Measurements from ENCODE around the gene CAMK4. TPM values are rescaled to one million over a fixed set of nuclear protein-coding genes. Genes with fewer than 3 reads are reported as not detected.
"Not testable (repeated sequence)": the region's sequence is repeated elsewhere in the genome, so short reads cannot be mapped to it uniquely, and the experiment has no call there.

Gene CAMK4
- total RNA-seq, 1 donor from 2014 or later, result 3.8 TPM

DNA sequence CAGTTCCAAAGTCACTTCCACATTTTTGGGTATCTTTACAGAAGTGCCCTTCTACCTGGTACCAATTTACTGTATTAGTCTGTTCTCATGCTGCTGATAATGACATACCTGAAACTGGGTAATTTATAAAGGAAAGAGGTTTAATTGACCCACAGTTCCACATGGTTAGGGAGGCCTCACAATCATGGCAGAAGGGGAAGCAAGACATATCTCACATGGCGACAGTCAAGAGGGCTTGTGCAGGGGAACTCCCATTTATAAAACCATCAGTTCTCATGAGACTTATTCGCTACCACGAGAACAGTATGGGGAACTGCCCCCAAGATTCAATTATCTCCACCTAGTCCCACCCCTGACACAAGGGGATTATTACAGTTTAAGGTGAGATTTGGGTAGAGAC, 185.9 kb downstream of the CAMK4 start:
- FAIRE-seq, result not testable (repeated sequence)

GRCh38 chr5:111411301-111411700, 187.1 kb downstream of the CAMK4 start:
- no peak overlapping the region for H3K27ac Mint-ChIP-seq (ENCODE audit: unreplicated experiment)
- Histone ChIP-seq H3K36me3 (ENCODE audit: insufficient read depth, low read length) (no peaks in the 10 kb centered on the region), H4K20me1 (ENCODE audit: insufficient read depth, low read length) (no peaks in the 10 kb centered on the region), H3K4me3 (ENCODE audit: insufficient read depth, low read depth, low read length) (no peak overlapping the region), H3K9me3 (ENCODE audit: insufficient read depth, low read depth, low read length) (no peaks in the 10 kb centered on the region), H3K27me3 (ENCODE audit: insufficient read depth, low read length) (no peaks in the 10 kb centered on the region), H3K4me2 (ENCODE audit: low read length) (no peak overlapping the region), H2AFZ (ENCODE audit: low read depth, low read length) (no peak overlapping the region), H3K9ac (ENCODE audit: low read length) (no peak overlapping the region), H3K27ac (ENCODE audit: low read depth, low read length) (no peak overlapping the region), H3K79me2 (ENCODE audit: insufficient read depth, low read length) (no peaks in the 10 kb centered on the region), H3K4me1 (ENCODE audit: insufficient read depth, low read length) (no peaks in the 10 kb centered on the region)
- peaks cover 2% of the 10 kb centered on the region for H3K36me3 Mint-ChIP-seq (ENCODE audit: low read depth, unreplicated experiment)
- no peaks in the 10 kb centered on the region for H3K4me1 Mint-ChIP-seq (ENCODE audit: low read depth, unreplicated experiment)
- peaks cover 8% of the 10 kb centered on the region for H3K9me3 Mint-ChIP-seq (ENCODE audit: unreplicated experiment)
- H3K27me3 Mint-ChIP-seq (ENCODE audit: low read depth, unreplicated experiment), result no peaks in the 10 kb centered on the region
- DNase-seq (ENCODE audit: low read depth) (peak; percentile 78), FAIRE-seq (peak; percentile 34)
- TF ChIP-seq EZH2 (IDR thresholded peaks at IDR 0.05; ENCODE audit: insufficient read depth, low read length), result no peak
- TF ChIP-seq, protein P1, sequence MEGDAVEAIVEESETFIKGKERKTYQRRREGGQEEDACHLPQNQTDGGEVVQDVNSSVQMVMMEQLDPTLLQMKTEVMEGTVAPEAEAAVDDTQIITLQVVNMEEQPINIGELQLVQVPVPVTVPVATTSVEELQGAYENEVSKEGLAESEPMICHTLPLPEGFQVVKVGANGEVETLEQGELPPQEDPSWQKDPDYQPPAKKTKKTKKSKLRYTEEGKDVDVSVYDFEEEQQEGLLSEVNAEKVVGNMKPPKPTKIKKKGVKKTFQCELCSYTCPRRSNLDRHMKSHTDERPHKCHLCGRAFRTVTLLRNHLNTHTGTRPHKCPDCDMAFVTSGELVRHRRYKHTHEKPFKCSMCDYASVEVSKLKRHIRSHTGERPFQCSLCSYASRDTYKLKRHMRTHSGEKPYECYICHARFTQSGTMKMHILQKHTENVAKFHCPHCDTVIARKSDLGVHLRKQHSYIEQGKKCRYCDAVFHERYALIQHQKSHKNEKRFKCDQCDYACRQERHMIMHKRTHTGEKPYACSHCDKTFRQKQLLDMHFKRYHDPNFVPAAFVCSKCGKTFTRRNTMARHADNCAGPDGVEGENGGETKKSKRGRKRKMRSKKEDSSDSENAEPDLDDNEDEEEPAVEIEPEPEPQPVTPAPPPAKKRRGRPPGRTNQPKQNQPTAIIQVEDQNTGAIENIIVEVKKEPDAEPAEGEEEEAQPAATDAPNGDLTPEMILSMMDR (IDR thresholded peaks at IDR 0.05; ENCODE audit: insufficient read depth, low read depth, low read length), result no peak
- no peak overlapping the region for H3K4me3 Mint-ChIP-seq (ENCODE audit: unreplicated experiment)

More for the DNA sequence above, 185.9 kb downstream of the CAMK4 start:
- not testable (repeated sequence) for H3K27me3 ChIP-seq (ENCODE audit: insufficient read depth, low read length); H3K36me3 Mint-ChIP-seq (ENCODE audit: low read depth, unreplicated experiment); H3K9me3 ChIP-seq (ENCODE audit: insufficient read depth, low read depth, low read length); H3K4me2 ChIP-seq (ENCODE audit: low read length); H3K4me1 Mint-ChIP-seq (ENCODE audit: low read depth, unreplicated experiment); H3K4me1 ChIP-seq (ENCODE audit: insufficient read depth, low read length); H3K4me3 Mint-ChIP-seq (ENCODE audit: unreplicated experiment); H3K4me3 ChIP-seq (ENCODE audit: insufficient read depth, low read depth, low read length); H3K27me3 Mint-ChIP-seq (ENCODE audit: low read depth, unreplicated experiment); H4K20me1 ChIP-seq (ENCODE audit: insufficient read depth, low read length); H3K27ac ChIP-seq (ENCODE audit: low read depth, low read length); H2AFZ ChIP-seq (ENCODE audit: low read depth, low read length); H3K79me2 ChIP-seq (ENCODE audit: insufficient read depth, low read length); H3K9ac ChIP-seq (ENCODE audit: low read length); DNase-seq (ENCODE audit: low read depth); H3K36me3 ChIP-seq (ENCODE audit: insufficient read depth, low read length); H3K27ac Mint-ChIP-seq (ENCODE audit: unreplicated experiment)
- H3K9me3 Mint-ChIP-seq (ENCODE audit: unreplicated experiment), result peaks cover 12% of the 10 kb centered on the region

DNA sequence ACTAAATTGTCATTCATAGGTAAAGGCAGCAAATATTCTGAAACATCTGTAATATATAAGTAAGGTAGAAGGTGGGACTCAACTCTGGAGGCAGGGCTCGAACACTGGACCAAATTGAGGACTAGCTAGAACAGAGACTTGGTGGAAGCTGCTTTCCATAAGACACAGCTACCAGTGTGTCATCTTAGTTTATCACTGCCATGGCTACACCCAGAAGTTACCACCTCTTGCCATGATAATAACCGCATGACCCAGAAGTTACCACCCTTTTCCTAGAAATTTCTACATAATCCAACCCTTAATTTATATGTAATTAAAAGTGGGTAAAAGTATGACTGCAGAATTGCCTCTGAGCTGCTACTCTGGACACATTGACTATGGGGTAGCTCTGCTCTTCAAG, 188.4 kb downstream of the CAMK4 start:
- H3K9me3 ChIP-seq (ENCODE audit: insufficient read depth, low read depth, low read length), result no peaks in the 10 kb centered on the region
- TF ChIP-seq, protein P1 (IDR thresholded peaks at IDR 0.05; ENCODE audit: insufficient read depth, low read depth, low read length), result no peak
- no peak for TF ChIP-seq EZH2 (IDR thresholded peaks at IDR 0.05; ENCODE audit: insufficient read depth, low read length)
- no peaks in the 10 kb centered on the region for H3K36me3 ChIP-seq (ENCODE audit: insufficient read depth, low read length)
- H3K9ac ChIP-seq (ENCODE audit: low read length), result no peak overlapping the region
- Mint-ChIP-seq H3K27me3 (ENCODE audit: low read depth, unreplicated experiment) (no peaks in the 10 kb centered on the region), H3K27ac (ENCODE audit: unreplicated experiment) (no peak overlapping the region), H3K4me1 (ENCODE audit: low read depth, unreplicated experiment) (no peaks in the 10 kb centered on the region), H3K4me3 (ENCODE audit: unreplicated experiment) (no peak overlapping the region), H3K9me3 (ENCODE audit: unreplicated experiment) (peaks cover 5% of the 10 kb centered on the region), H3K36me3 (ENCODE audit: low read depth, unreplicated experiment) (peaks cover 2% of the 10 kb centered on the region)
- no peak overlapping the region for H3K4me2 ChIP-seq (ENCODE audit: low read length)
- no peaks in the 10 kb centered on the region for H3K4me1 ChIP-seq (ENCODE audit: insufficient read depth, low read length)
- no peaks in the 10 kb centered on the region for H4K20me1 ChIP-seq (ENCODE audit: insufficient read depth, low read length)
- FAIRE-seq, result no peak
- no peak overlapping the region for H3K27ac ChIP-seq (ENCODE audit: low read depth, low read length)
- H3K27me3 ChIP-seq (ENCODE audit: insufficient read depth, low read length), result no peaks in the 10 kb centered on the region
- DNase-seq (ENCODE audit: low read depth), result no peak
- no peaks in the 10 kb centered on the region for H3K79me2 ChIP-seq (ENCODE audit: insufficient read depth, low read length)
- H2AFZ ChIP-seq (ENCODE audit: low read depth, low read length), result no peak overlapping the region
- H3K4me3 ChIP-seq (ENCODE audit: insufficient read depth, low read depth, low read length), result no peak overlapping the region
